Tongue (tissue), 3 donors: ENCODE measurements around the gene ANKFY1. TPM values are rescaled to one million over a fixed set of nuclear protein-coding genes. Genes with fewer than 3 reads are reported as not detected.

Experiments
- DNase-seq: peaks from one replicate; pipeline ENCODE4 v3.0.0-alpha.2; 2015
- small RNA-seq: library from RNA; depleted of rRNA; stranded (forward); fragments of <200 nt; gene quantifications from one replicate; pipeline ENCODE3, GENCODE V24; 2014; ENCODE audit warnings: low replicate concordance
- total RNA-seq: library from RNA; depleted of rRNA; stranded (reverse); fragments of >200 nt; gene quantifications from one replicate; pipeline ENCODE4 v1.2.3, GENCODE V29; 2014

ANKFY1 gene
- total RNA-seq, 1 donor from 2014 or later, result 49.1 TPM

DNA sequence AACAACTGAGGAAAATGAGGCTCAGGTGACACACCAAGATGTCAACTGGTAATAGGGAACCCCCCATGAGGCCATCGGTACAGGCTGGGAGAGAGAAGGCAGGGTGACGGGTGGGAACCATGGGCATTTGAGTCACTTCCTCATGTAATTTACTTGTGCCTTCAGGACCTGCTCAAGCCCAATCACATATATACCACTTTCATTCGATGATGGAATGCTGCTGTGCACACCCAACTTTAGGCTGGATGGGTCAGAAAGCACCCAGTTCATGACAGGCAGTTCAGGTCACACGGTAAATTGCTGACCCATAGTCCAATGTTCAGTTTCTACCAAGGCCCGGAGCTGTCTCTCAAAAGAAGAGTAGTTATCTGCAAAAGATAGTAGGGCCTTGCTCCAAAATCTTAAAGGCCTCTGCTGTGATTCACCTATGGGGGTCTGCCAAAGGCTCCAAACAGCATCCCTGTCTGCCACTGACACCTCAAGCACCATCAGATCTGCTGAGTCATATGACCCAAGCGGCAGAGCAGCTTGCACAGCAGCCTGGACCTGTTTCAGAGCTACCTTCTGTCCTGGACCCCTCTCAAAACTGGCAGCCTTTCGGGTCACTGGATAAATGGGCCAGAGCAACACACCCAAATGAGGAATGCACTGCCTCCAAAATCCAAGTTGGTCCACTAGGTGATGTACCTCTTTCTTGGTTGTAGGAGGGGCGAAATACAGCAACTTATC is 145.6 kb downstream of the ANKFY1 start:
- no peak for DNase-seq

GRCh38 chr17:4116516-4116915 is 147.3 kb downstream of the ANKFY1 start:
- DNase-seq, result no peak

Small RNA genes within 50 kb of the gene (small RNA-seq; reads per million reads assigned to genes)
- not detected for gene RF00019

Other genes with a start within 250 kb of the ANKFY1 start
- 42.4 TPM for gene ZZEF1, start 120.9 kb downstream of the ANKFY1 start, total RNA-seq
- gene CYB5D2, start 120.8 kb downstream of the ANKFY1 start, total RNA-seq, result 20.1 TPM
- 70.6 TPM for gene UBE2G1, start 102.7 kb upstream of the ANKFY1 start, total RNA-seq
- 1.1 TPM for gene SPNS3, start 170.0 kb upstream of the ANKFY1 start, total RNA-seq
- 19.9 TPM for gene SPNS2, start 234.9 kb upstream of the ANKFY1 start, total RNA-seq